Astrocyte (in vitro differentiated cells and primary cell): Measurements from ENCODE around the gene KLRB1. TPM values are rescaled to one million over a fixed set of nuclear protein-coding genes. Genes with fewer than 3 reads are reported as not detected.
"Not testable (repeated sequence)": the region's sequence is repeated elsewhere in the genome, so short reads cannot be mapped to it uniquely, and the experiment has no call there.

ENCODE experiments used
- DNase-seq: peaks from one replicate; pipeline ENCODE4 v3.0.0-alpha.2; 2010; ENCODE audit warnings: low read depth
- FAIRE-seq: peaks from 2 replicates; lab custom pipeline; 2011; peaks lifted over from hg19 to GRCh38; lab: Jason Lieb, UNC
- H2AFZ ChIP-seq: 2 replicates; pipeline ENCODE4 v1.6.0; 2012; ENCODE audit warnings: low read depth, low read length, inconsistent platforms
- H3K27ac ChIP-seq: 2 replicates; pipeline ENCODE4 v1.5.1; 2011; ENCODE audit warnings: low read depth, low read length, inconsistent platforms
- H3K27me3 ChIP-seq: 2 replicates; pipeline ENCODE4 v1.6.0; 2011; ENCODE audit warnings: low read length, inconsistent platforms; ENCODE audit not compliant: insufficient read depth
- H3K36me3 ChIP-seq: 2 replicates; pipeline ENCODE4 v1.5.1; 2011; ENCODE audit warnings: low read length, inconsistent platforms; ENCODE audit not compliant: insufficient read depth
- H3K4me1 ChIP-seq: 2 replicates; pipeline ENCODE4 v1.5.1; 2011; ENCODE audit warnings: low read length, inconsistent platforms; ENCODE audit not compliant: insufficient read depth
- H3K4me2 ChIP-seq: 2 replicates; pipeline ENCODE4 v1.6.0; 2012; ENCODE audit warnings: low read length, inconsistent platforms
- H3K4me3 ChIP-seq: 2 replicates; pipeline ENCODE4 v1.5.1; 2011; ENCODE audit warnings: low read depth, mild to moderate bottlenecking, low read length, inconsistent platforms; ENCODE audit not compliant: insufficient read depth
- H3K79me2 ChIP-seq: 2 replicates; pipeline ENCODE4 v1.6.0; 2012; ENCODE audit warnings: mild to moderate bottlenecking, low read length, inconsistent platforms; ENCODE audit not compliant: insufficient read depth
- H3K9ac ChIP-seq: 2 replicates; pipeline ENCODE4 v1.6.0; 2012; ENCODE audit warnings: mild to moderate bottlenecking, low read length, inconsistent platforms
- H3K9me3 ChIP-seq: 2 replicates; pipeline ENCODE4 v1.5.1; 2012; ENCODE audit warnings: low read depth, mild to moderate bottlenecking, low read length, inconsistent platforms; ENCODE audit not compliant: insufficient read depth
- H4K20me1 ChIP-seq: 2 replicates; pipeline ENCODE4 v1.6.0; 2012; ENCODE audit warnings: low read length, inconsistent platforms; ENCODE audit not compliant: insufficient read depth
- H3K27ac Mint-ChIP-seq: one replicate; pipeline ENCODE4 v1.8.0; 2021; ENCODE audit warnings: mild to moderate bottlenecking, mixed read lengths; ENCODE audit not compliant: unreplicated experiment
- H3K27me3 Mint-ChIP-seq: one replicate; pipeline ENCODE4 v1.8.0; 2021; ENCODE audit warnings: low read depth, mixed read lengths; ENCODE audit not compliant: unreplicated experiment
- H3K36me3 Mint-ChIP-seq: one replicate; pipeline ENCODE4 v1.8.0; 2021; ENCODE audit warnings: low read depth, mixed read lengths; ENCODE audit not compliant: unreplicated experiment
- H3K4me1 Mint-ChIP-seq: one replicate; pipeline ENCODE4 v1.8.0; 2021; ENCODE audit warnings: low read depth, mixed read lengths; ENCODE audit not compliant: unreplicated experiment
- H3K4me3 Mint-ChIP-seq: one replicate; pipeline ENCODE4 v1.8.0; 2021; ENCODE audit warnings: mild to moderate bottlenecking, moderate library complexity, mixed read lengths; ENCODE audit not compliant: unreplicated experiment
- H3K9me3 Mint-ChIP-seq: one replicate; pipeline ENCODE4 v1.8.0; 2021; ENCODE audit warnings: mild to moderate bottlenecking, mixed read lengths; ENCODE audit not compliant: unreplicated experiment
- EZH2 ChIP-seq: IDR thresholded peaks from 2 replicates; pipeline ENCODE4 v1.6.1; 2012; ENCODE audit warnings: mild to moderate bottlenecking, low read length, inconsistent platforms; ENCODE audit not compliant: insufficient read depth
- total RNA-seq: library from RNA; stranded (reverse); gene quantifications from 2 replicates; pipeline ENCODE4 v1.2.1, GENCODE V29; 2021
- TF ChIP-seq, protein P1 (sequence below): IDR thresholded peaks from 2 replicates; pipeline ENCODE4 v1.5.1; 2011; ENCODE audit warnings: low read depth, mild to moderate bottlenecking, inconsistent platforms, low read length, moderate library complexity; ENCODE audit not compliant: insufficient read depth

Gene KLRB1
- total RNA-seq, 1 donor from 2014 or later = not detected

DNA sequence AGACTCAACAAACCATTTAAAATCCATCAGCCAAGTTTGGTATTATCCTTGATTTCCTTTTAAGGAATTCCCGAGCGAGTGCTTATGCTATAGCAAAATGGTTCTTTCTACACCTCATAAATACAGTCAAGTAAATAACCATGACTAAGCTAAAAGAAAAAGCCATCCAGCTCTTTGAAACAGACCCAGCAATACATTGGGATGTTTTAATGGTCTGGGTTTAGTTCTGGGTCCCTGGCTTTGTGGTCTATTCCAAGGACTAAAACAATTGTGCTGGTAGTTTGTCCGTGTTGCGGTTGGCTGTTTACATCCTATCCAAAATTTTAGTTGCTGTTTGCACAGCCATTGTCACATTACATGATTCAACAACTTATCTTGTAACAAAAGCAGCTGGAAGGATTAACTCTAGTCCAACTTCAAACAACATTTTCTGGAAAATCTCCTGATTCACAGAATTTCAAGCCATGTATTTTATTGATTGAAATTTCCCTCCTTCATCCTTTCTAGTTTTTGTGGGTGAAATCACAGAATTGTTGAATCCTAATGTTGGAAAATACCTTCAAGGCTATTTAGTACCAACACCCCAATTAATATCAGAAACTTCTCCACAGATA, 19.6 kb downstream of the KLRB1 start:
- no peak for TF ChIP-seq EZH2
- TF ChIP-seq, protein P1, sequence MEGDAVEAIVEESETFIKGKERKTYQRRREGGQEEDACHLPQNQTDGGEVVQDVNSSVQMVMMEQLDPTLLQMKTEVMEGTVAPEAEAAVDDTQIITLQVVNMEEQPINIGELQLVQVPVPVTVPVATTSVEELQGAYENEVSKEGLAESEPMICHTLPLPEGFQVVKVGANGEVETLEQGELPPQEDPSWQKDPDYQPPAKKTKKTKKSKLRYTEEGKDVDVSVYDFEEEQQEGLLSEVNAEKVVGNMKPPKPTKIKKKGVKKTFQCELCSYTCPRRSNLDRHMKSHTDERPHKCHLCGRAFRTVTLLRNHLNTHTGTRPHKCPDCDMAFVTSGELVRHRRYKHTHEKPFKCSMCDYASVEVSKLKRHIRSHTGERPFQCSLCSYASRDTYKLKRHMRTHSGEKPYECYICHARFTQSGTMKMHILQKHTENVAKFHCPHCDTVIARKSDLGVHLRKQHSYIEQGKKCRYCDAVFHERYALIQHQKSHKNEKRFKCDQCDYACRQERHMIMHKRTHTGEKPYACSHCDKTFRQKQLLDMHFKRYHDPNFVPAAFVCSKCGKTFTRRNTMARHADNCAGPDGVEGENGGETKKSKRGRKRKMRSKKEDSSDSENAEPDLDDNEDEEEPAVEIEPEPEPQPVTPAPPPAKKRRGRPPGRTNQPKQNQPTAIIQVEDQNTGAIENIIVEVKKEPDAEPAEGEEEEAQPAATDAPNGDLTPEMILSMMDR = no peak
- Histone ChIP-seq H3K36me3 (no peaks in the 10 kb centered on the region), H4K20me1 (no peaks in the 10 kb centered on the region), H3K9ac (no peak overlapping the region), H3K27ac (no peak overlapping the region), H3K79me2 (no peaks in the 10 kb centered on the region), H3K4me3 (no peak overlapping the region), H3K9me3 (no peaks in the 10 kb centered on the region), H3K4me1 (no peaks in the 10 kb centered on the region), H2AFZ (no peak overlapping the region), H3K4me2 (no peak overlapping the region), H3K27me3 (no peaks in the 10 kb centered on the region)
- H3K4me1 Mint-ChIP-seq = no peaks in the 10 kb centered on the region
- no peak for FAIRE-seq
- no peaks in the 10 kb centered on the region for H3K9me3 Mint-ChIP-seq
- no peak for DNase-seq
- no peak overlapping the region for H3K27ac Mint-ChIP-seq
- H3K4me3 Mint-ChIP-seq = no peak overlapping the region
- H3K36me3 Mint-ChIP-seq = no peaks in the 10 kb centered on the region
- no peaks in the 10 kb centered on the region for H3K27me3 Mint-ChIP-seq

DNA sequence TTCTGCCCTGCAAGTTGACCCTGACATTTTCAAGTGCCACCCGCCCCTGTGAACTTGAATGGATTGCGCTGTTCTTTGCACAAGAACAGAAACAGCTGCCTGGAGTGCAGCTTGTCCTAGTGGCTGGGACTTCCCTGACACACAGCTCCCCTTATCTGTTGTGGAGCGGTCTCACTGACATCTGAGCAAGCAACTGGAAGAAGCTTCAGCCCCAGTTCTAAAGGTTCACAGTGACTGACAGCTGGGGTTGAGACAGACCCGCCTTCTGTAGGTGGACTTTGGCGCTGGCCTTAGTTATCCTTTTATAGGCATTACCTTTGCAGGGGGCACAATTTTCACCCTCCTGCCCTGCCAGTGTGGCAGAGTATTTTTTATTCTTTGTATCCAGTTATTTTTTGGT, 30.0 kb downstream of the KLRB1 start:
- not testable (repeated sequence) for H2AFZ ChIP-seq, H3K9me3 Mint-ChIP-seq, H3K36me3 ChIP-seq, H3K4me1 ChIP-seq, DNase-seq, H3K4me3 Mint-ChIP-seq, H3K9me3 ChIP-seq, H3K4me3 ChIP-seq, FAIRE-seq, H4K20me1 ChIP-seq, H3K27ac ChIP-seq, H3K4me2 ChIP-seq, H3K27ac Mint-ChIP-seq, H3K9ac ChIP-seq, H3K27me3 Mint-ChIP-seq, H3K27me3 ChIP-seq, H3K4me1 Mint-ChIP-seq, H3K36me3 Mint-ChIP-seq, H3K79me2 ChIP-seq

DNA sequence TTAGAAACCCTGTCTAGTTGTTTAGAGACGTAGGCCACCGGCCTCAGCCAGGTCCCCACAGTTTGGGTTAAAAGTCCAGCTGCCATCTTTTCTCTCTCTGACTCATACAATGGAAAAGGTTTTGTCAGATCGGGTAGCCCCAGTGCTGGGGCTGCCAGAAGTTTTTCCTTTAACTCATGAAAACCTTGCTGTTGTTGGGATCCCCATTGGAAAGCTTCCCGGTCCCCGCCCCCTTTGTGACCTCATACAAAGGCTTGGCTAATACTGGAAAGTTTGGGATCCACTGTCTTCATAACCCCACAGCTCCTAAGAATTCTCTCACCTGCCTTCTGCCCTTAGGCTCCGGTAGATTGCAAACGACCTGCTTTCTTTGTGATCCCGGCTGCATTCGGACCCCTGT, 40.6 kb downstream of the KLRB1 start:
- DNase-seq, H4K20me1 ChIP-seq, H3K9me3 Mint-ChIP-seq, H3K4me3 ChIP-seq, H3K4me3 Mint-ChIP-seq, H2AFZ ChIP-seq, H3K27me3 Mint-ChIP-seq, H3K9me3 ChIP-seq, H3K4me1 ChIP-seq, H3K4me2 ChIP-seq, H3K27ac ChIP-seq, FAIRE-seq, H3K27ac Mint-ChIP-seq, H3K27me3 ChIP-seq, H3K36me3 ChIP-seq, H3K9ac ChIP-seq, H3K36me3 Mint-ChIP-seq, H3K79me2 ChIP-seq, H3K4me1 Mint-ChIP-seq: not testable (repeated sequence)

DNA sequence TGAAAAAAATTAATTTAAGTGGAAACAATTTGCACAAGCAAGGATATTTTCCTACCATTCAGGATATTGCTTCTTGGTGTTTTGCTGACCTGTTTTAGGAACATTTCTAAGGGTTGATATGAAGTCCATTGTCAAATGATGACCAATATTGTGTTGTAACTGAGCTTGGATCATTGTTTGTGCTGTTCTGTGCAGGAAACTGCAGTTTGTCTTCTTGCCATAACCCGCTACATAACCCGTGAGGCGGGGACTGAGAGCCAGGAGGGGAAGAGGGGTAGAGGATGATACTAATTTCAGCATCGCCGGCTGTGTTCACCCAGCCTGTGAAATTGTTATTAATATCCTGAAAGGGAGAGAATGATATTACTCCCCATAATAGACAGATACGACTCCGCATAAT, 41.6 kb downstream of the KLRB1 start:
- not testable (repeated sequence) for H2AFZ ChIP-seq, H3K36me3 Mint-ChIP-seq, H3K4me3 Mint-ChIP-seq, H3K27ac Mint-ChIP-seq, H3K27ac ChIP-seq, H3K4me1 ChIP-seq, FAIRE-seq, H3K36me3 ChIP-seq, DNase-seq, H3K9me3 ChIP-seq, H3K27me3 Mint-ChIP-seq, H3K27me3 ChIP-seq, H3K4me1 Mint-ChIP-seq, H3K9me3 Mint-ChIP-seq, H4K20me1 ChIP-seq, H3K79me2 ChIP-seq, H3K9ac ChIP-seq, H3K4me2 ChIP-seq, H3K4me3 ChIP-seq

- not testable (repeated sequence) for FAIRE-seq, H3K27ac ChIP-seq, H3K27ac Mint-ChIP-seq, H2AFZ ChIP-seq, H3K4me3 Mint-ChIP-seq, H3K9me3 ChIP-seq, H3K27me3 Mint-ChIP-seq, DNase-seq, H3K4me1 Mint-ChIP-seq, H3K27me3 ChIP-seq, H3K36me3 ChIP-seq, H3K4me3 ChIP-seq, H3K4me2 ChIP-seq, H3K36me3 Mint-ChIP-seq, H4K20me1 ChIP-seq, H3K9me3 Mint-ChIP-seq, H3K9ac ChIP-seq, H3K4me1 ChIP-seq, H3K79me2 ChIP-seq
These were observed 43.3 kb downstream of the KLRB1 start for GRCh38 chr12:9564418-9564817.
